ENCODE data around the gene AP1AR.

AP1AR gene

GRCh38 chr4:112251019-112251643 lies 19.5 kb downstream of the AP1AR start:
- Histone ChIP-seq H3K9ac (ENCODE audit: low read length) (no peak overlapping the region), H3F3A (ENCODE audit: insufficient read depth, low read length) (no peaks in the 10 kb centered on the region), H2AFZ (ENCODE audit: low read length) (no peak overlapping the region), H3K27ac (ENCODE audit: low read depth, low read length, poor library complexity, severe bottlenecking) (no peak overlapping the region), H3K79me2 (ENCODE audit: insufficient read depth, low read length) (no peaks in the 10 kb centered on the region), H3K4me3 (ENCODE audit: low read depth, low read length, poor library complexity, severe bottlenecking) (no peak overlapping the region), H3K4me2 (ENCODE audit: low read length) (no peak overlapping the region), H3K27me3 (ENCODE audit: insufficient read depth, low read length) (no peaks in the 10 kb centered on the region), H3K9me3 (ENCODE audit: low read length) (no peaks in the 10 kb centered on the region), H4K20me1 (ENCODE audit: insufficient read depth, low read length) (no peaks in the 10 kb centered on the region), H3K9me2 (ENCODE audit: low read depth, low read length) (no peaks in the 10 kb centered on the region), H3K4me1 (ENCODE audit: insufficient read depth, low read length, severe bottlenecking) (peaks cover 8% of the 10 kb centered on the region), H3K36me3 (ENCODE audit: insufficient read depth, low read length) (no peaks in the 10 kb centered on the region)
- no peak for TF ChIP-seq EZH2 (IDR thresholded peaks at IDR 0.05; ENCODE audit: borderline replicate concordance, low read length)
- no peak for TF ChIP-seq CTCF (IDR thresholded peaks at IDR 0.05; ENCODE audit: low read length)

GRCh38 chr4:112252234-112252633 lies 20.6 kb downstream of the AP1AR start:
- H3K36me3 ChIP-seq (ENCODE audit: insufficient read depth, low read length), result no peaks in the 10 kb centered on the region
- no peaks in the 10 kb centered on the region for H4K20me1 ChIP-seq (ENCODE audit: insufficient read depth, low read length)
- no peaks in the 10 kb centered on the region for H3K79me2 ChIP-seq (ENCODE audit: insufficient read depth, low read length)
- H3K4me1 ChIP-seq (ENCODE audit: insufficient read depth, low read length, severe bottlenecking), result peaks cover 8% of the 10 kb centered on the region
- no peak overlapping the region for H3K4me3 ChIP-seq (ENCODE audit: low read depth, low read length, poor library complexity, severe bottlenecking)
- no peaks in the 10 kb centered on the region for H3K27me3 ChIP-seq (ENCODE audit: insufficient read depth, low read length)
- H3K9me3 ChIP-seq (ENCODE audit: low read length), result no peaks in the 10 kb centered on the region
- no peak overlapping the region for H3K4me2 ChIP-seq (ENCODE audit: low read length)
- no peaks in the 10 kb centered on the region for H3K9me2 ChIP-seq (ENCODE audit: low read depth, low read length)
- TF ChIP-seq EZH2 (IDR thresholded peaks at IDR 0.05; ENCODE audit: borderline replicate concordance, low read length) (no peak), CTCF (IDR thresholded peaks at IDR 0.05; ENCODE audit: low read length) (no peak)
- no peak overlapping the region for H2AFZ ChIP-seq (ENCODE audit: low read length)
- H3K27ac ChIP-seq (ENCODE audit: low read depth, low read length, poor library complexity, severe bottlenecking), result no peak overlapping the region
- no peak overlapping the region for H3K9ac ChIP-seq (ENCODE audit: low read length)
- H3F3A ChIP-seq (ENCODE audit: insufficient read depth, low read length), result no peaks in the 10 kb centered on the region

- Histone ChIP-seq H3K4me3 (ENCODE audit: low read depth, low read length, poor library complexity, severe bottlenecking) (no peak overlapping the region), H4K20me1 (ENCODE audit: insufficient read depth, low read length) (no peaks in the 10 kb centered on the region), H3K4me2 (ENCODE audit: low read length) (no peak overlapping the region; the same call in 1 of the 2 replicates), H3K27ac (ENCODE audit: low read depth, low read length, poor library complexity, severe bottlenecking) (no peak overlapping the region), H3K36me3 (ENCODE audit: insufficient read depth, low read length) (no peaks in the 10 kb centered on the region), H3K9ac (ENCODE audit: low read length) (no peak overlapping the region), H3F3A (ENCODE audit: insufficient read depth, low read length) (no peaks in the 10 kb centered on the region), H3K79me2 (ENCODE audit: insufficient read depth, low read length) (no peaks in the 10 kb centered on the region), H3K9me2 (ENCODE audit: low read depth, low read length) (no peaks in the 10 kb centered on the region), H3K27me3 (ENCODE audit: insufficient read depth, low read length) (no peaks in the 10 kb centered on the region), H3K4me1 (ENCODE audit: insufficient read depth, low read length, severe bottlenecking) (peaks cover 8% of the 10 kb centered on the region), H3K9me3 (ENCODE audit: low read length) (no peaks in the 10 kb centered on the region), H2AFZ (ENCODE audit: low read length) (no peak overlapping the region)
- TF ChIP-seq CTCF (IDR thresholded peaks at IDR 0.05; ENCODE audit: low read length) (no peak), EZH2 (IDR thresholded peaks at IDR 0.05; ENCODE audit: borderline replicate concordance, low read length) (no peak)
Measured at GRCh38 chr4:112253382-112254000, 21.9 kb downstream of the AP1AR start.

Measured in OCI-LY1 (cell line).